GM21360 (cell line): ENCODE results near the gene LRRC46.

Experiments used
- ATAC-seq: cut with Tn5 transposase; IDR thresholded peaks from one replicate; pipeline ENCODE4 v1.9.1; 2021; ENCODE audit warnings: mild to moderate bottlenecking, moderate library complexity; ENCODE audit not compliant: unreplicated experiment

LRRC46 gene, protein sequence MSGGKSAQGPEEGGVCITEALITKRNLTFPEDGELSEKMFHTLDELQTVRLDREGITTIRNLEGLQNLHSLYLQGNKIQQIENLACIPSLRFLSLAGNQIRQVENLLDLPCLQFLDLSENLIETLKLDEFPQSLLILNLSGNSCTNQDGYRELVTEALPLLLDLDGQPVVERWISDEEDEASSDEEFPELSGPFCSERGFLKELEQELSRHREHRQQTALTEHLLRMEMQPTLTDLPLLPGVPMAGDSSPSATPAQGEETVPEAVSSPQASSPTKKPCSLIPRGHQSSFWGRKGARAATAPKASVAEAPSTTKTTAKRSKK

DNA sequence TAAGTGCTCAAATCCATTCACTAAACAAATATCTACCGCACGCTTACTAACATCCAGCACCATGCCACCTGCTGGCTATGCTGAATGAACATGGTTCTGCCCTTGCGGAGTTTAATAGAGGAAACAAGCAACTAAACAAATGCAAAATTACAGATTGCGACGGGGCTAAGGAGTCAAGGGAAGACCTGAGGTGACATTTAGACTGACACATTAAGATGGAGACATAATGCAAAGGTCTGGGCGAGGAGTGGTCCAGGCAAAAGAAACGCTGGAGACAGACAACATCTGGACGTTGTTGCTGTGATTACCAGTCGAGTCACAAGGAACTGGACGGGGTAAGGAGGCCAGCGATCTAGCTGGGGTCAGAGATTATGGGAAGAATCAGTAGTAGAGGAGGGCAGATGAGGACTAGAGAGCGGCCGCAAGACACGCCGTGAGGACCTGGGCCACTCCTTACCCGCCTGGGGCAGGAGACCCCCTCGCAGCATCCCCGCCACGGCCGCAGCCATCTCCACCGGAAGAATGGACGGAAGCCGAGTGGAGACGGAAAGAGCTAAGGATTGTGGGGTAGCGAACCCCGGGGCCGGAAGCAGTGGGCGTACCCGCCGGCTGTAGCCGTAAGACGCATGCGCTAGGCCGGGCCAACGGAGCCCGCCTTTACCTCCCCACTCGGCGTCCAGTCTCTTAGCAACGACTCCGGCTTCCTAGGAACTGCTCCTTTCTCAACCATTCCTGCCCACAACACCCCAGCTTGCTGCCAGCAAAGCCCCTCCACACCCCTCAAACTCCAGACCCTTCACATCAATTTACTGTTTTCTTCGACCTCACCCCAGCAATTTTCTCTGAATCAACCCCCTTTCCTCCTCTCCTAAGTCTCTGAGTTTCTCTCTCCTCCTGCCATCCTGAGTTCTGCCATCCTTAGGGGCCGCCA is at the start of gene LRRC46, which contains the start of gene MRPL10:
LRRC46 (plus strand) TSS at position 668 of the 931 bp plus-strand sequence. CDS start 320 bp downstream, outside the sequence.
MRPL10 (minus strand) TSS at position 539 of the 931 bp plus-strand sequence; CDS start at position 509, 30 bp downstream.
- peak; percentile 81 for ATAC-seq

DNA sequence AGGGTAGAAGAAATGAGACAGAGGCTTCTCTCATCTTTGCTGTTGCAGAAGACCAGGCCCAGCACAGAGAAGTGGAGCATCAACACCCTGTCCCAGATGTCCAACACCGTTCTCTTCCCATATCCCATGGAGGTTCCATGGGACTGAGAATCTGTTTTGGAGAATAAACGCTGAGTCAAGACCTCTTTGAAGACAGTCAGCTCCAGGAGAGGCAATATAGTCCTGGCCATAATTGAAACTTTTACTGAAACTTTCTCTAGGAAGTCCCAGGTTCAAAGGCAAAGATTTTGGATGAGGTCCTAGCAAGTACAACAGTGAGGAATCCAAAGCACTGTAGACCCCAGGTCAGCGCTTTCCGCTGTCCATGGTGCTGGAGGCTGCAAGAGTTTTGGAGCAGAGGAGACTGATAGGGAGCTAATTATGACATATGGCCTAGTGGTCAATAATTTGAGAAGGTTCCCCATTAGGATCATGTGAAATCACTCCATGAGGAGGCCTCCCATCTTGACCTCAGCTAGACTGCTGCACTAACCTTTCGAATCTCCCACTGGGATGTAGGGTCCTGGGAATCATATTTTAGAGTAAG is 45.8 kb upstream of the LRRC46 start:
- no peak for ATAC-seq

DNA sequence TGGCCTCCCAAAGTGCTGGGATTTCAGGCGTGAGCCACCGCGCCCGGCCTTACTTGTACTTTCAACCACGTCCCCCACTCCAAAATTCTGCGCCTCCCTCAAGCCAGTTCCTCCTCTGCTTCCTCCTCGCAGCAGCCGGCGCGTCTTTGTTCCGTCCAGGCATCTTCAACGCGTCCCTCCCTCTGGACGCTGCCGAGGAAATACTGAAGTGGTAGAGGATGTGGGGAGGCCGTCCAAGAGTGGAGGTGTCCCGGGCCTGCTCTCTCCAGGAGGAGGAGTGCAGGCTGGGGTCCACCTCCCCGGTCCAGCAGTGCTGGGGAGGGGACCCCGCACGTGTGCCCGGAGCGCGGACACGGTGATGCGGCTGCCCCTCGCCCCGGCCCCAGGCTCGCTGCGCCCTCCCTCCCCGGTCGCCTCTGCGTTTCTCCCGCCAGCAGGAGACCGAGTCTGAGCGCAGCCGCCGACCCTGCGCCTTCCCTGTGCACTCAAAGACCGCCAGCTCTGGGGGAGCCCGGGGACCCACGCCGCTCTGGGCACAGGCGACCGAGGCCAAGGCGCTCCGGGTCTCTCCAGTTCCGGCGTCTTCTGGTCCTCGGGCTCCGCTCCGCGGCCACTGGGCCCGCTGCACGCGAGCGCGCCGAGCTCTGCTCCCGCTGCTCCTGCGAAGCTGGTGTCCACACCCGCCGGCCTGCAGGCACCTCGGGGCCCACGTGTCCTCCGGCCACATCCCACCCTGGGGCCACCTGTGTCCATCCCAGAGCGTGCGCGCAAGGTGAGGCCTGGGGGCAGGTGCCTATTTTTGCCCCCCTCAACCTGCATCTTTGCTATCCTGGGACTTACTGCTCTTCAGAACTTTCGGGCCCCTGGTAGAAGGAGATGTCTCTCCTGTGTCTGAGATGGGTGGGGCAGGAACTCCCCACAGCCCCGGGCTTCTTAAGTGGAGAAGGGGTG is 41.6 kb upstream of the LRRC46 start:
- no peak for ATAC-seq

DNA sequence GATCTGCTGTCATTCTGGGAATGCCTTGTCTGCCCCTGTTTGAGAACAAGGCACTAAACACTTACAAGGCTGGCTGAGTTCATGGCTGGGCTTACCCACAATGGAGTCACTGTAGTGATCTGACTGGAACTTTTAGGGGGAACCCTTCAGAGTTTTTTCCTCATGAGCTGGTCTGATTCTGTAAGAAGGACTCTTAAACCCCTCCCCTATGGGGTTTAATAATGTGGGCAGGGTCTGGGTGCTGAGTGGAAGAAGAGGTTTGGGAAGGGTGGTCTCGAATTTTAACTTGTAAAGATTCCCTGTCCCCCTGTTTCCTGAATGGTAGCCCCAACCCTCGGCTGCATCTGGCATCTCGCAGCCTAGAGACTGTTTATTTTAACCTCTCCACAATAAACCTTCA is 40.4 kb upstream of the LRRC46 start:
- ATAC-seq, result no peak

DNA sequence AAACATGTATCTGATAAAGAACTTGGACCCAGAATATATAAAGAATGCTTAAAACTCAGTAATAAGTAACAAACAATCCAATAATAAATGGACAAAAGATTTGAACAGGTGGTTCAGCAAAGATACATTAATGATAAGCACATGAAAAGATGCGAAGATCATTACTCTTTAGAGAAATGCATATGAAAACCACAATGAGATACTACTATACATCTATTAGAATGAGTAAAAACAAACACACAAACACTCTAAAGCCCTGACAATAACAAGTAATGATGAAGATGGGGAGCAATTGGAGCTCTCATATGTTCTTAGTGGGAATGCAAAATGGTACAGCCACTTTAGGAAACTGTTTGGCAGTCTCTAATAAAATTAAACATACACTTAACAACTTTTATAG is 39.0 kb upstream of the LRRC46 start:
- ATAC-seq, result no peak

DNA sequence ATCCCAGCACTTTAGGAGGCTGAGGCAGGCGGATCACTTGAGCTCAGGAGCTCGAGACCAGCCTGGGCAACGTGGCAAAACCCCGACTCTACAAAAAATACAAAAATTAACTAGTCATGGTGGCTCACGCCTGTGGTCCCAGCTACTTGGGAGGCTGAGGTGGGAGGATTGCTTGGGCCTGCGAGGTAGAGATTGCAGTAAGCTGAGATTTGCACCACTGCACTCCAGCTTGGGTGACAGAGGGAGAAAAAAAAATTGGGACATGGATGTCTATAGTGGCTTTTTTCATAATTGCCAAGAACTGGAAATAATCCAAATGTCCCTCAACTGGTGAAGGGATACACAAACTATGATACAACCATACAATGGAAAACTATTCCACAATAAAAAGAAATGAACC is 38.5 kb upstream of the LRRC46 start:
- no peak for ATAC-seq

DNA sequence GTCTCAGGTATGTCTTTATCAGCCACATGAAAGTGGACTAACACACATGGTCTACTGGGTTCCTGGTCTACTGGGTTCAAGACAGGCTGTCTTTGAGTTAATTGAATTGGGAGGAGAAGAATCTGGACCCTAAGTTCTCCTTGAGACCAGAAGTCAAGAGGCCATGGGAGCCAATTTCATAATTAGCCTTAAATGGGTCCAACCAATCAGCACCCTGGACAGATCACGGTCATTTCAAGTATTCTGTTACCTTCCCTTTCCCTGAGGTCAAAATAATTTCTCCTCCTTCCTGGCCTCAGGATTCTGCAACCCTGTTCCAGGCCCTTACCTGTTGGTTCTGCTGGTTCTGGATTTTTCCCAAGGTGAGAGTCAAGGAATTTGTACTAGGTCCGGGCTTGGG is 33.7 kb upstream of the LRRC46 start:
- no peak for ATAC-seq

DNA sequence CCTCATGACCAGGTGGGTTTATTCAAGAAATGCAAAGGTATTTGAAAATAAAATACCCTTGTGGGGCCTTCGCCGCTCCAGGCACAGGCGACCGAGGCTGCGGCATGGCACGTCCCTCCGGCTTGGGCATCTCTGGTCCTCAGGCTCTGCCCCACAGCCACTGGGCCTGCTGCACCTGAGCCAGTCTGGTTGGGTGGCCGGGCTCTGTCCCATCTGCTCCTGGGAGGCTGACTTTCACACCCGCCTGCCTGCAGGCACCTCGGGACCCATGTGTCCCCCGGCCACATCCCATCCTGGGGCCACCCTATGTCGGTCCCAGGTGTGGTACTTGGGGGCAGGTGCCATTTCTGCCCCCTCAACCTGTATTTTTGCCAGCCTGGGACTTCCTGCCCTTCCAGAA is 30.8 kb upstream of the LRRC46 start:
- ATAC-seq, result no peak

DNA sequence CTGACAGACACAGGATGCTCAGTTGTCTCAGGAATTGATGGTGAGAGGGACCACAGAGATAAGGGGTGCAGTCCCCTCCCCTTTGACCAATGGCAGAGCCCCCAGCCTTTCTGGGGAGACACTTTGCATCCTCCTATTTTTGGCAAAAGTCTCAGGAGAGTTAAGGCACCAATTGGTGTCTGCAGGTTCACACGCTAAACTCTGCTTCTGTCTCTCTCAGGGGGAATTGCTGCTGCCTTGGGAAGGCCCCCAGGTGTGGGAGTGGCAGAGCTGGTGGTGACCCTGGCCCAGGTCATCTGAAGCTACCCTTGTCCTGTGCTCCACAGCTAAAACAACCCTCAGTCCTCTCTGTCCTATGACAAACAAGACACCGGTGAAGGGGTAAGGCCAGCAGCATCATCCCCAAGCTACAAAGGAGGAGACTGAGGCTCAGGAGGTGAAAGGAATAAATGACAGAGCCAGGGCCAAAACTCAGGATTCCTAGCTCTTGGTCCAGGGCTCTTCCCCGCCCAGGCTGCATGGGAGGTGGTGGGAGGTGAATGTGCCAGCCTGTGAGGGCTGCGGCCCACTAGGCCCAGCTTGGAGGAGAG is 30.2 kb upstream of the LRRC46 start:
- ATAC-seq, result no peak

DNA sequence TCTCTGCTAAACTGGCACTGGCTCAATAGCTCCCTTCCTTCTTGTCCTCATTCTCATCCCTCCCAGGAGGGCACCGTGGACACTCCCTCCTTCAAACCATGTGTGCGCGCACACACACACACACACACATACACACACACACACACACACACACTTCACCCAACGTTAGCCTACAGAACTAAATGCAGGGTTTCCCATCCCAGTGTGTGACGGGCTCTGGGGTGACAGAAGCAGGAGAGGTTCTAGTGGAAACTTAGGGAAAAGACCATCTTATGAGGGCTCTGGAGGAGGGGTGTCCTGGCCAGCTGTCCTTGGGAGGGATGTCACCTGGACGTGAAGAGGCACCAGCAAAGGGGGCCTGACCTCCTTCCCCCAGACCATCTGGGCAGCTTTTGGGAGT is 29.6 kb upstream of the LRRC46 start:
- ATAC-seq, result no peak

DNA sequence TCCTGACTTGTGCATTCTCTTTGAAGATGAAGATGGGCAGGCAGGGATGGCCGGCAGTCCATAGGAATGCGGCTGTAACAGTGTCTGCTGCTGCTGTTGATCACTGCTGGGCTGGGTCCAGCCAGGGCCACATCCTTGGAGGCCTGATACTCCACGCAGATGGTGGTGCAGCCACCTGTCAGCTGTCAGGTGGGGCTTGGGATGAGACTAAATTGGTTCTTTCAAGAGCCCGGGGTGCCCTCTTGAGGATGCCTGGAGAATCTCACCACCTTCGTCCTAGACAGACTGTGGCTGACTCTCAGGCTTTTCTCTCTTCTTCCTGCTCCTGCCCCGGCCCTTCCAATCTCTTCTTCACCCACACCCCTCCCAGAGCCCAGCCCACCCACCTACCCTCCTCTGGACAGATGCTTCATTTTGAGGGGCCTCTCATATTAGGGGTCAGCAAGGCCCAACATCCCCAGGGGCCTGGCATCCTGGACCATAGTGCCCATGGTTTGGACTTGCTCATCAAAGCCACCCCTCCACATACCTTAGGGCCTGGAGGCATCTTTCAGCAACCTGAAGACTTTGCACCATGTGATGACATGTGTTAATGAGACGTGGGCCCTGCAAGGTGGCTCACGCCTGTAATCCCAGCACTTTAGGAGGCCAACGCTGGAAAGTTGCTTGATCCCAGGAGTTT is 29.0 kb upstream of the LRRC46 start:
- no peak for ATAC-seq

DNA sequence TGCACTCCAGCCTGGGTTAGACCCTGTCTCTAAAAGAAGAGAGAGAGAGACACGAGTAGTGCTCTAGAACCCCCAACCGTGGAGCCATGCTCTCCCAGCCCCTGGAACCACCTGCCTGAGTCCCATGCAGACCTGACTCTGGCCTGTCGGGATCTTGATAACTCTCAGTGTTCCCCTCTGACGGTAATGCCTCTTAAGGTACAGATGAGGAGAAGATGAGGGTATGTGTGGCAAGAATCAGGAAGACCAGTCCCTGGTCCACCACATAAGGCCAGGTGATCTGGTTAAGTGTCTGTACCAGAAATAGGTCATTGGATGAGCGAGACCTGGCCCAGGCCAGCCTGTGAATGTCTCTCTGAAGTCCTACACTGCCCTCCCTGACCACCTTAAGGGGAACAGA is 28.3 kb upstream of the LRRC46 start:
- no peak for ATAC-seq

DNA sequence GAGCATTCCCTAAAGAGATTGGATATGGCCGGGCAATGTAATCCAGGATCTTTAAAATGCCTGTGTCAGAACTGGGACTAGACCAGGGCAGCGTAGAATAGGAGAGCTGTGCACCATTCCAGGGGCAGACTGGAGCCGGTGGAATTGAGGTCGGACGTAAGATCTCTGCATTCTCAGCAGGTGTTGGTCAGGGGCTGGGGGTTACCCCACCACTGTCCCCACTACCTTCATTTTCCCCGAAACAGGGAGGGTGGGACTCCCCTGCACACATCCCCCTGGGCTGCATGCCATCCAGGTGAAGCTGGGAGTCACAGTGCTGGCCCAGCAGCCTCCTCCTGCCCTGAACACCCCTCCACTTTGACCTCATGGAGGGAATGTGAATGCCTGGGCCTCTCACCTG is 27.7 kb upstream of the LRRC46 start:
- no peak for ATAC-seq

DNA sequence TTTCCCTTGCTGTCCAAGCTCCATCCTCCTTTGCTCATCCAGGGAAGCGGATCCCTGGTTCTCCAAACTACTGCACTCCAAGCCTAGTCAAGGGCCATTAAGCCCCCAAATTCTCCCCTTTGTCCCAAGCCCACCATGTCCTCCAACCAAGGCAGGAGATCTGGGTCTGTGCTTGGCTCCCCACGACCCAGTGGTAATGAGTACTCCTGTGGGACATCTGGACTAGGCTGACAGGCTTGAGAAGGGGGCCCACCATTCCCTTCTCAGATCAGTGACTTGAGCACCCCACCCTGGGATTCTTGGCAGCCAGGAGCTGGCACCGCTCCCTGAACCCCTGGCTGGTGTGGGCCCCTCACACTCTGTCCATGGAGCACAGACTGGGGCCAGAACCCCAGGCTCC is 27.0 kb upstream of the LRRC46 start:
- ATAC-seq, result no peak

DNA sequence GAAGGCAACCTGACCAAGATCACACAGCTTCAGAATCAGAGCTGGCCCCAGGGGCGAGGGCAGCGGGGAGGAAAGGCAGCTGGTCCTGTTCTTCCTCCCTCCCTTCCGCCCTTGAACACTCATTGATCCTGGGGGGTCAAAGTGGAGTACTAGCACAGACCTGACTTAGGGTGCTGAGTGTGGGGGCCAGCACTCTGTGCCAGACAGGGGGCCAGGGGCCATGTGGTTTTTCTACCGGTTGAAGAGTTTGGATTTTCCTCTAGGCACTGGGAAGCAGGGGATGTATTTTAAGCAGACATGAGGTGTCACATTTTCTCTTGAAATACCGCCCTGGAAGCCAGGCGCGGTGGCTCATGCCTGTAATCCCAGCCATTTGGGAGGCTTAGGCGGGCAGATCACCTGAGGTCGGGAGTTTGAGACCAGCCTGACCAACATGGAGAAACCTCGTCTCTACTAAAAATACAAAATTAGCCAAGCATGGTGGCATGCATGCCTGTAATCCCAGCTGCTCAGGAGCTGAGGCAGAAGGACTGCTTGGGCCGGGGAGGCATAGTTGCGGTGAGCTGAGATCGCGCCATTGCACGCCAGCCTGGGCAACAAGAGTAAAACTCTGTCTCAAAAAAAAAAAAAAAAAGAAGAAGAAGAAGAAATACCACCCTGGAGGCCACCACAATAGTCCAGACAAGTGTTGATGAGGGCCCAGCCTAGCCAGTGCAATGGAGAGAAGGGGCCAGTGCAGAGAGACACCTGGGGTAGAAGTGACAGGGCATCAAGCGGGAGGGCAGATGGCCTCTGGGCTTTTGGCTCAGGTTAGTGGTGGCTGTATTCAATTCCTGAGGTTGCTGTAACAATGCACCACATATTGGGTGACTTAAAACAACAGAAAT is 25.2 kb upstream of the LRRC46 start:
- no peak for ATAC-seq

DNA sequence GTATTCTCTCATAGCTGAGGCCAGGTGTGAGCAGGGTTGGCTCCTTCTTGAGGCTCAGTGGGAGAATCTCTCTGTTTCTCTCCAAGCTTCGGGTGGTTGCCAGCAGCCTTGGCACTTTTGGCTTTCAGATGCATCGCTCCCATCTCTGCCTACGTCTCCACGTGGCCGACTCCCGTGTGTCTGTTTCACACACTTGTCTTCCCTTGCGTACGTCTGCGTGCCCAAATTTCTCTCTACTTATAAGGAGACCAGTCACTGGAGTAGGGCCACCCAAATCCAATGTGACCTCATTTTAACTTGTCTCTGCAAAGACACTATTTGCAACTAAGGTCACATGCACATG is 24.6 kb upstream of the LRRC46 start:
- no peak for ATAC-seq

DNA sequence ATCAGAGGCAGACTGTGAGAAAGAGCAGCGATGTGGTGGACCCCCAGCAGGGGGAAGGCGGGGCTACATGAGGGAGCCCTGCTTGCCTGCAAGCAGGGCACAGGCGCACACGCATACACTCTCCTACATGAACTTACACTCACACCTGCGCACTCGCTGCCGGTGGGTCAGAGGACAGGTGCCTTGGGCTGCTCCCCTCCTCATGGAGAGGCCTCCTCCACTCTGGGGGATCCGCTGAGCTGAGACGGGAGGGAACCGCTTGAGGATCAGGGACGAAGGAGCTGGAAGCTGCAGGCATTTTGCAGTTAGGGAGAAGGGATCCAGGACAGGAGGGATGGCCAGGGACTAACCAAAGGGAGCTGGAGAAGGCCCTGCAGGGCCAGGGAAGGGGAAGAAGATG is 24.0 kb upstream of the LRRC46 start:
- ATAC-seq, result no peak

DNA sequence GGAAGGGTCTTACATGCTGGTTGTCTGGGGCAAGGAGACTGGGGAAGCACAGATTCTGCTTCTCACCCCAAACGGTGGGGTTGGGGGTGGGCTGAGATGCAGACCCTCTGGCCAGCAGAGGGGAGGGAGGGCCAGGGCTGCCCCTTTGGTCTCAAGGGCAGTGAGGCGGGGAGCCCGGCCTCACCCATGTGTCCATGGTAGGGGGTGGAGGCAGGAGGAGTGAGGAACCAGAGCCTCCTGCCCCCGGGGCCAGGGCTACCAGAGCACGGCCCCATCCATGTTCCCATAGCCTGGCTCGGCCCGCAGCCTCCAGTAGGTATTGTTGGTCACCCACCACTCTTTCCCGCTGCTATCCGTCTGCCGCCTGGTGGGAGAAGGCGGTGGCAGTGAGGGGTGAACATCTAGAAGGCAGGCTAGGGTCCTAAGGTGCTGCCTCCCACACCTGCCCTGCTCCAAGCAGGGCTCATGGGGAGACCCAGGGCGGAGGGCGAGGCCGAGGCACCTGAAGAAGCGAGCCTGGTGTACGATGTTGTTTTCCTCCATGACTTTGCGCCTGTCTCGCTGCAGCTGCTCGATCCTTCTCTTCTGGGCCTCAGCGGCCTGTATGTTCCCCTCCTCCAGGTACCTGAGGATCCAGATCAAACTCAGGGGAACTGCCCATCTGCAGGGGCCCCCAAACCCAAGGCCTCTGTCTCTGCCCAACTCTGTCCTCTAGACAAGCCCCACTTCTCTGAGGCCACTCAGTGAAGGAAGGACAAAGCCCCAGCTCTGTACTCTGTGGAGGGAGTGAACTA is 23.2 kb upstream of the LRRC46 start:
- ATAC-seq, result no peak
